ENCODE measurements around the gene NHLRC2. TPM values are rescaled to one million over a fixed set of nuclear protein-coding genes. Genes with fewer than 3 reads are reported as not detected.

Gene NHLRC2
- total RNA-seq, 2 donors from 2014 or later: 37.7 to 54.9 TPM

GRCh38 chr10:113843972-113844485 lies 10.4 kb upstream of the NHLRC2 start:
- TF ChIP-seq, protein P1, sequence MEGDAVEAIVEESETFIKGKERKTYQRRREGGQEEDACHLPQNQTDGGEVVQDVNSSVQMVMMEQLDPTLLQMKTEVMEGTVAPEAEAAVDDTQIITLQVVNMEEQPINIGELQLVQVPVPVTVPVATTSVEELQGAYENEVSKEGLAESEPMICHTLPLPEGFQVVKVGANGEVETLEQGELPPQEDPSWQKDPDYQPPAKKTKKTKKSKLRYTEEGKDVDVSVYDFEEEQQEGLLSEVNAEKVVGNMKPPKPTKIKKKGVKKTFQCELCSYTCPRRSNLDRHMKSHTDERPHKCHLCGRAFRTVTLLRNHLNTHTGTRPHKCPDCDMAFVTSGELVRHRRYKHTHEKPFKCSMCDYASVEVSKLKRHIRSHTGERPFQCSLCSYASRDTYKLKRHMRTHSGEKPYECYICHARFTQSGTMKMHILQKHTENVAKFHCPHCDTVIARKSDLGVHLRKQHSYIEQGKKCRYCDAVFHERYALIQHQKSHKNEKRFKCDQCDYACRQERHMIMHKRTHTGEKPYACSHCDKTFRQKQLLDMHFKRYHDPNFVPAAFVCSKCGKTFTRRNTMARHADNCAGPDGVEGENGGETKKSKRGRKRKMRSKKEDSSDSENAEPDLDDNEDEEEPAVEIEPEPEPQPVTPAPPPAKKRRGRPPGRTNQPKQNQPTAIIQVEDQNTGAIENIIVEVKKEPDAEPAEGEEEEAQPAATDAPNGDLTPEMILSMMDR (conservative IDR thresholded peaks at IDR 0.05): no peak
- Histone ChIP-seq H3K27ac (ENCODE audit: low read depth, low read length) (no peak overlapping the region), H3K27me3 (ENCODE audit: control insufficient read depth, insufficient read depth, low read length, poor library complexity, severe bottlenecking) (no peaks in the 10 kb centered on the region), H3K4me3 (ENCODE audit: low read length) (no peak overlapping the region), H3K9me3 (ENCODE audit: control insufficient read depth, low read length) (no peaks in the 10 kb centered on the region), H3K36me3 (ENCODE audit: control insufficient read depth, insufficient read depth, low read length) (peaks cover 30% of the 10 kb centered on the region), H3K4me1 (ENCODE audit: control insufficient read depth, insufficient read depth, low read length) (no peaks in the 10 kb centered on the region), H3K9ac (ENCODE audit: extremely low read depth, low read length, poor library complexity, severe bottlenecking) (no peak overlapping the region)
- no peak overlapping the region for H3K4me3 Mint-ChIP-seq
- no peaks in the 10 kb centered on the region for H3K9me3 Mint-ChIP-seq
- WGBS, 2 experiments (ENCODE audit: insufficient coverage in 1 of 2, insufficient read length in 1 of 2): 93 to 95% methylated on average over 4 to 6 of the region's 6 CpGs
- no peaks in the 10 kb centered on the region for H3K27me3 Mint-ChIP-seq (ENCODE audit: insufficient read depth)
- H3K4me1 Mint-ChIP-seq: no peaks in the 10 kb centered on the region
- no peak for DNase-seq
- H3K36me3 Mint-ChIP-seq (ENCODE audit: low read depth): peaks cover 15% of the 10 kb centered on the region
- H3K27ac Mint-ChIP-seq: no peak overlapping the region

- no peak for DNase-seq
- Mint-ChIP-seq H3K9me3 (no peaks in the 10 kb centered on the region), H3K36me3 (ENCODE audit: low read depth) (peaks cover 14% of the 10 kb centered on the region), H3K27me3 (ENCODE audit: insufficient read depth) (no peaks in the 10 kb centered on the region), H3K4me3 (no peak overlapping the region), H3K4me1 (no peaks in the 10 kb centered on the region), H3K27ac (no peak overlapping the region)
- Histone ChIP-seq H3K36me3 (ENCODE audit: control insufficient read depth, insufficient read depth, low read length) (peaks cover 30% of the 10 kb centered on the region), H3K27me3 (ENCODE audit: control insufficient read depth, insufficient read depth, low read length, poor library complexity, severe bottlenecking) (no peaks in the 10 kb centered on the region), H3K27ac (ENCODE audit: low read depth, low read length) (no peak overlapping the region), H3K4me3 (ENCODE audit: low read length) (no peak overlapping the region), H3K4me1 (ENCODE audit: control insufficient read depth, insufficient read depth, low read length) (no peaks in the 10 kb centered on the region), H3K9me3 (ENCODE audit: control insufficient read depth, low read length) (no peaks in the 10 kb centered on the region), H3K9ac (ENCODE audit: extremely low read depth, low read length, poor library complexity, severe bottlenecking) (no peak overlapping the region)
- 67 to 96% methylated on average over 1 to 2 of the region's 2 CpGs for WGBS, 2 experiments (ENCODE audit: insufficient coverage in 1 of 2, insufficient read length in 1 of 2)
- TF ChIP-seq, protein P1 (conservative IDR thresholded peaks at IDR 0.05): no peak
Measured at GRCh38 chr10:113846036-113846435, 8.4 kb upstream of the NHLRC2 start.

- no peak for DNase-seq
- Mint-ChIP-seq H3K27ac (no peak overlapping the region), H3K4me1 (peaks cover 3% of the 10 kb centered on the region), H3K36me3 (ENCODE audit: low read depth) (peaks cover 7% of the 10 kb centered on the region), H3K9me3 (no peaks in the 10 kb centered on the region), H3K27me3 (ENCODE audit: insufficient read depth) (no peaks in the 10 kb centered on the region), H3K4me3 (no peak overlapping the region)
- H3K27ac ChIP-seq (ENCODE audit: low read depth, low read length): no peak overlapping the region
- no peaks in the 10 kb centered on the region for H3K9me3 ChIP-seq (ENCODE audit: control insufficient read depth, low read length)
- H3K4me3 ChIP-seq (ENCODE audit: low read length): no peak overlapping the region
- H3K36me3 ChIP-seq (ENCODE audit: control insufficient read depth, insufficient read depth, low read length): peaks cover 13% of the 10 kb centered on the region
- WGBS, 2 experiments (ENCODE audit: insufficient coverage in 1 of 2, insufficient read length in 1 of 2): 89 to 98% methylated on average over 4 to 5 of the region's 5 CpGs
- TF ChIP-seq, protein P1 (conservative IDR thresholded peaks at IDR 0.05): no peak
- no peak overlapping the region for H3K9ac ChIP-seq (ENCODE audit: extremely low read depth, low read length, poor library complexity, severe bottlenecking)
- no peaks in the 10 kb centered on the region for H3K4me1 ChIP-seq (ENCODE audit: control insufficient read depth, insufficient read depth, low read length)
- H3K27me3 ChIP-seq (ENCODE audit: control insufficient read depth, insufficient read depth, low read length, poor library complexity, severe bottlenecking): no peaks in the 10 kb centered on the region
Measured at GRCh38 chr10:113849140-113849803, 5.2 kb upstream of the NHLRC2 start.
